ENCODE data around the gene PCDHA6.
"Not testable (repeated sequence)": the region's sequence is repeated elsewhere in the genome, so short reads cannot be mapped to it uniquely, and the experiment has no call there.

DNA sequence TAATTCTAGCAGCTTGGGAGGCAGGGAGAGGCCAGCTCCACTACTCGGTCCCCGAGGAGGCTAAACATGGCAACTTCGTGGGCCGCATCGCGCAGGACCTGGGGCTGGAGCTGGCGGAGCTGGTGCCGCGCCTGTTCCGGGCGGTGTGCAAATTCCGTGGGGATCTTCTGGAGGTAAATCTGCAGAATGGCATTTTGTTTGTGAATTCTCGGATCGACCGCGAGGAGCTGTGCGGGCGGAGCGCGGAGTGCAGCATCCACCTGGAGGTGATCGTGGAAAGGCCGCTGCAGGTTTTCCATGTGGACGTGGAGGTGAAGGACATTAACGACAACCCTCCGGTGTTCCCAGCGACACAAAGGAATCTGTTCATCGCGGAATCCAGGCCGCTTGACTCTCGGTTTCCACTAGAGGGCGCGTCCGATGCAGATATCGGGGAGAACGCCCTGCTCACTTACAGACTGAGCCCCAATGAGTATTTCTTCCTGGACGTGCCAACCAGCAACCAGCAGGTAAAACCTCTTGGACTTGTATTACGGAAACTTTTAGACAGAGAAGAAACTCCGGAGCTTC lies 6.8 kb downstream of the PCDHA6 start:
- not testable (repeated sequence) for TF ChIP-seq CTCF (IDR thresholded peaks at IDR 0.05; ENCODE audit: poor library complexity); EZH2 (IDR thresholded peaks at IDR 0.05; ENCODE audit: borderline replicate concordance); EZH2phosphoT487 (IDR thresholded peaks at IDR 0.05; ENCODE audit: low read depth, severe bottlenecking, unreplicated experiment)

All from hepatocyte (in vitro differentiated cells).